GM12801 (cell line): Measurements from ENCODE around the gene SUMO4.

Experiments used
- CTCF ChIP-seq: IDR thresholded peaks from one replicate; pipeline ENCODE4 v1.5.1; 2011; ENCODE audit warnings: control low read depth; ENCODE audit not compliant: insufficient read length; ENCODE audit errors: extremely low read depth

SUMO4 gene

GRCh38 chr6:149400050-149400449, at the start of gene SUMO4:
Gene SUMO4 (plus strand): TSS chr6:149400262. CDS start chr6:149400392, 130 bp downstream.
- TF ChIP-seq CTCF: no peak

- TF ChIP-seq CTCF: no peak
These were observed 46.1 kb upstream of the SUMO4 start for GRCh38 chr6:149354009-149354408.

GRCh38 chr6:149356081-149356750, 43.8 kb upstream of the SUMO4 start:
- TF ChIP-seq CTCF: no peak

GRCh38 chr6:149357726-149358538, 42.1 kb upstream of the SUMO4 start:
- TF ChIP-seq CTCF: no peak

- TF ChIP-seq CTCF: no peak
These were observed 40.6 kb upstream of the SUMO4 start for GRCh38 chr6:149359440-149359839.

GRCh38 chr6:149360536-149360935, 39.5 kb upstream of the SUMO4 start:
- no peak for TF ChIP-seq CTCF

GRCh38 chr6:149362289-149362688, 37.8 kb upstream of the SUMO4 start:
- TF ChIP-seq CTCF: no peak
